GM10266 (cell line): ENCODE results near the gene ADRA2C.
"Not testable (repeated sequence)": the region's sequence is repeated elsewhere in the genome, so short reads cannot be mapped to it uniquely, and the experiment has no call there.

Source experiments
- DNase-seq: peaks from one replicate; pipeline ENCODE4 v3.0.0; 2012; ENCODE audit errors: extremely low spot score
- TF ChIP-seq, protein P1 (sequence below): IDR thresholded peaks from 2 replicates; pipeline ENCODE4 v1.5.1; 2012; ENCODE audit warnings: mild to moderate bottlenecking, low read depth; ENCODE audit not compliant: control insufficient read depth, insufficient read depth; ENCODE audit errors: missing control alignments

The ADRA2C gene

DNA sequence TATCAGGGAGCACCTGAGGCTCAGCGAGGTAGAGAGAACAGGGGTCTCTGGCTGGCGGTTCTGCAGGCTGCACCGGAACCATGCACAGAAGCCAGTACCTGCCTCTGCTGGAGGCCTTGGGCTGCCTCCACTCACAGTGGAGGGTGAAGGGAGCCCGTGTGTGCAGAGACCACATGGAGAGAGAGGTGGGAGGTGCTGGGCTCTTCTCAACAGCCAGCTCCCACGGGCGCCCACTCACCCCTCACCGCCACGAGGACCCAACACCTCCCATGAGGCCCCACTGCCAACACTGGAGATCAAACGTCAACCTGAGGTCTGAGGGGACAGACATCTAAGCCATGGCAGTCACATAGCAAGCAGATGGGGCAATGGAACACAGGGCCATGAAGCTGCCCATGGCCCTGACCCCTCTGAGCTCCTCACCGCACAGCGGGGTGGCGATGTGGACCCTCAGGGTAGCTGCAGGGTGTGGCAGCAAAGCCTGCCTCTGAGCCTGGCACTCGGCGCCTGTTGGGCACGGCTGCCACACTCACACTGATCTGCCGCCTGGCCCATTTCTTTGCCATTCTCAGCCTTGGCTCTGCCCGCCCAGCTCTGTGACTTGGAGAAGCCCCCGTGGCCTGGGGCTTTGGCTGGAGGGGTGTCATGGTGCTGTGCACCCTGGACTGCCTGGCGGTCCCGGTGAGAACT is 44.8 kb downstream of the ADRA2C start:
- TF ChIP-seq, protein P1, sequence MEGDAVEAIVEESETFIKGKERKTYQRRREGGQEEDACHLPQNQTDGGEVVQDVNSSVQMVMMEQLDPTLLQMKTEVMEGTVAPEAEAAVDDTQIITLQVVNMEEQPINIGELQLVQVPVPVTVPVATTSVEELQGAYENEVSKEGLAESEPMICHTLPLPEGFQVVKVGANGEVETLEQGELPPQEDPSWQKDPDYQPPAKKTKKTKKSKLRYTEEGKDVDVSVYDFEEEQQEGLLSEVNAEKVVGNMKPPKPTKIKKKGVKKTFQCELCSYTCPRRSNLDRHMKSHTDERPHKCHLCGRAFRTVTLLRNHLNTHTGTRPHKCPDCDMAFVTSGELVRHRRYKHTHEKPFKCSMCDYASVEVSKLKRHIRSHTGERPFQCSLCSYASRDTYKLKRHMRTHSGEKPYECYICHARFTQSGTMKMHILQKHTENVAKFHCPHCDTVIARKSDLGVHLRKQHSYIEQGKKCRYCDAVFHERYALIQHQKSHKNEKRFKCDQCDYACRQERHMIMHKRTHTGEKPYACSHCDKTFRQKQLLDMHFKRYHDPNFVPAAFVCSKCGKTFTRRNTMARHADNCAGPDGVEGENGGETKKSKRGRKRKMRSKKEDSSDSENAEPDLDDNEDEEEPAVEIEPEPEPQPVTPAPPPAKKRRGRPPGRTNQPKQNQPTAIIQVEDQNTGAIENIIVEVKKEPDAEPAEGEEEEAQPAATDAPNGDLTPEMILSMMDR = no peak
- no peak for DNase-seq

DNA sequence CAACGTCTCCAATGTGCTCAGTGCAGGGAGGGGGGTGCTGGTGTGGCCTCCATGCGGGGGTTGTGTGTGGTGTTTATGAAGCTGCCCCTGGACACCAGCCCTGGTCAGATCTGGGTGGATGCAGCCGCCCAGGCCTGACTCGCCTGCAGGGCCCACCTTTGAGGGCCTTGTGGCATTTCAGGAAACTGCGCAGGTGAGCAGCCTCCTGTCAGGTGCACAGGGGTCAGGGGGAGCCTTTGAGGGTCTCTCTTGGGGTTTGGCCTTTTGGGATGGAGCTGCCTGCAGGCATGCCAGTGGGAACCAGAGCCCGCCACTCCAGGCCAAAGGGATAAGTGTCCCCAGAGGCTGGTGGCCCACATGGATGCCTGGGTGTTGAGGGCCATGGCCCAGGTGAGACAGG is 45.4 kb downstream of the ADRA2C start:
- no peak for DNase-seq
- TF ChIP-seq, protein P1 = no peak

DNA sequence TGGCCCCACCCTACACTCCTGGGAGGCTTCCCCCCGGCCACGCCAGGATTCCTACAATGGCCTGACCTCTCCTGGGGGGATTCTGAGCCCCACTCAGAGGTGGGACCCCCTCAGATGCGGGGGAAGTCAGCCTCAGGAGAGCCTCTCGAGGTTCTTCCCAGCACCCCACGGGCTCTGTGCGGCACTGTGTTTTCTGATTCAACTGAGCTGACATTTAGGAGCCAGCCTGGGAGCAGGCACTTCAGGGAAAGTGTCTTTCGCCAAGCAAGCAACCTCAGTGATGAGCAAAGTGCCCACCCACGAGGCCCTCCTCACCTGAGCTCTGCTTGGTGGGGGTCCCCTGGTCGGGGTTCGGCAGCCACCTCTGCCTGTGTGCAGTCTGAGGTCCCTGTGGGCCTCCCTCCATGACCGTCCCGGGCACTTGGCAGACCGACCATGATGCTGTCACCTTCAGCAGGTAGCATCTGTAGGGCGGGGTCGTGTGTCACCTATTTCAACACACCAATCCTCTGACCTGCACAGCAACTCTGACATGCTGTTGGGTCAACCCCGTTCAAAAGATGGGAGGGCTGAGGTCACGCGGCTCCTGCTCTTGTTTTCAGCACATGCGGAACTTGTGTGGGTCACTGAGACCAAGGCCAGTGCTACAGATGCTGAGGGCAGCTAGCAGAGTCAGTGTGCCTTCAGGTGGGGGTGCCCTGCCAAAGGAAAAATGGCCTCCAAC is 46.2 kb downstream of the ADRA2C start:
- TF ChIP-seq, protein P1 = no peak
- no peak for DNase-seq

DNA sequence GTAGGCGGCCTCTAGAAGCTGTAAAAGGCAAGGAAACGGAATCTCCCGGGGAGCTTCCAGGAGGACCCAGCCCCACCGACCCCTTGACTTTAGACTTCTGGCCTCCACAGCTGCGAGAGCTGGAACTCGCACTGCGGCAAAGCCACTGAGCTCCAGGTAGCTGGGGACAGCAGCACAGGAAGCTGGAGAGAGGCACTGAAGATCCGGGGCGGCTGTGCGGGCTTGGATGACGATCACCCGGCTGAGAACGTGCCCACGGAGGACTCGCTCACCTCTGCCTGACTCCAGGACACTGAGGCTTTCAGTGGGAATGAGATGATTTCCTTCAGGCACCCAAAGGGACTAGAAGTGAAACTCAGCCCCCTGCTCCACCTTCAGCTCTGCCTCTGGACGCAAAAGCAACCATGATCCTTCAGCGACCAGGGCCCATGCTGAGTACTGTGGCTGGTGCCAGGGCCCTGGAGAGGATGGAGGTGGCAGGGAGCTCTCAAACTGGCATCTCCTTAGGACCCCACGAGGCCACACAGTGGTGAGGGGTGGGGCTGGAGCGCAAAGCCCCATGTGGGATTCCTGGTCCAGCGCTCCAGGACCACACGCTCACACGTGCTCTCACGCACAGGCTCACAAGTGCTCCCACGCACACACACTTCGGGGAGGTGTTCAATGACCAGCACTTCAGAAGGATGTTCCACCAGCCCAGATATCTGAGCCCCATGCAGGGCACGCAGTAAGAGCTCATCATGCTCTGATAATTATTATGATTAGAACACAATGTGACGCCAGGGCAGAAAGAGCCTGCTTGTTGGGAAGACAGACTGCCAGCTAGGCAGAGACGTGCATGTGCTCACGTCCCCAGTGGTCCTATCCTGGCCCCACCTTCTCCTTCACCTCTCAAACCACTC is 47.2 kb downstream of the ADRA2C start:
- DNase-seq = no peak
- TF ChIP-seq, protein P1 = no peak

DNA sequence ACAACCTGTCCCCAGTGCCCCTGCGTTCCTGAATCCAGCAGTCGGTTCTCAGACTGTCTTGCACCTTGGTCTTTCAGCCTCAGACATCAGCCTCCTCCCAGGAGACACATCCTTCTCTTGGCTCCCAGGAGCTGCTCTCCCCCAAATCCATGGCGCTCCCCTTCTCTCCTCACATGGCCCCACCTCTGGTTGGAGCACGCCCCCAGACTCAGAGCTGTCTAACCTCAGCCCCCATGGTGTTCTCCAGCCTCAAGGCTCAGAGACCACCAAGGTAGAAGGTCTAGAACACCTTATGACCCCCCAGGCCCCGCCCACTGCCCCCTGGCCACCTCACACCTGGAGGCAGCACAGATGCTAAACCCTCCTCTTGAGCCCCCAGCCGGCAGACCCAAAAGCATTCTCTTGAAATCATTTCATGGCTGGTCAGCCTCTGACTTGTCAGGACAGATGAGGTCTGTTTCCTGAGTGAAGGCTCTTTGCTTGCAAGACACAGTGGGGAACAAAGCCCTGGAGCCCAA is 47.9 kb downstream of the ADRA2C start:
- DNase-seq = no peak
- TF ChIP-seq, protein P1 = no peak

DNA sequence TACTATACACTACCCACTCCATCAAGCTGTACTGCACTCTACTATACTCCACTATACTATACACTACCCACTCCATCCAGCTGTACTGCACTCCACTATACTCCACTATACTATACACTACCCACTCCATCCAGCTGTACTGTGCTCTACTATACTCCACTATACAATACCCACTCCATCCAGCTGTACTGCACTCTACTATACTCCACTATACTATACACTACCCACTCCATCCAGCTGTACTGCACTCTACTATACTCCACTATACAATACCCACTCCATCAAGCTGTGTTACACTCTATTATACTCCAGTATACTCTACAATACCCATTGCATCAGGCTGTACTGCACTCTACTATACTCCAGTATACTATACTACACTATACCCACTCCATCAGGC is 48.7 kb downstream of the ADRA2C start:
- not testable (repeated sequence) for DNase-seq

DNA sequence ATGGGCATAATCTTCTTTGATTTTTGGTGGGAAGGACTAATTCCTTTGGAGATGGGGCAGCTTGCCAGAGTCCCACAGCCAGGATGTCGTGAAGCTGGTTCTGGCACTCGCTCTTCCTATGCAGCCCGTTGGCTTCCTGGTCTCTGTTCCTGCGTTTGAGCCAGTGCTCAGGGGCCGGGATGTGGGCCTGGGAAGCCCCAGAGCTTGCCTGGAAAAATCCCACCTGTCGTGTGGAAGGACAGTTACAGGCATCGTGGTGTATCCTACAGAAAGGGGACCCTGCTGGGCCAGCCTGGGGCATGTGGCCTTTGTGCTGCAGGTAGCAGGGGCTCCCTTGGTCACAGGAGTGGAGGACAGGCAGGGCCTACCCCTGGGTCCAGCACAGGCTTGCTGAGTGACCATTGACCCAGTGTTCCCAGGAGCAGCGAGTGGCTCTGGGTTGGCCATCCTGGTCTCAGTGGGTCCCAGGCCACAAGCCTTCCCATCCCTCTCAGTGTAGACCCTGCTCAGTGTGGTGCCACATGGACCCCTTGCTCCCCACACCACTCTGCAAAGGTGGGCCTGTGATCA is 50.2 kb downstream of the ADRA2C start:
- TF ChIP-seq, protein P1 = no peak
- DNase-seq = no peak
